Neural cell (in vitro differentiated cells): ENCODE results near the gene CCDC126. TPM values are rescaled to one million over a fixed set of nuclear protein-coding genes. Genes with fewer than 3 reads are reported as not detected.

Source experiments
- H2AFZ ChIP-seq: fragments of 200-600, 300-800 bp; sonication (generic), shearing (Covaris generic); 2 replicates; pipeline ENCODE4 v1.6.0; 2014; ENCODE audit warnings: low read depth, mild to moderate bottlenecking, antibody characterized with exemption, low read length, moderate library complexity
- H3F3A ChIP-seq: fragments of 200-600 bp; shearing (Covaris generic); 2 replicates; pipeline ENCODE4 v1.6.1; 2016; ENCODE audit warnings: mild to moderate bottlenecking, moderate library complexity, mixed read lengths, antibody characterized with exemption, low read length; ENCODE audit not compliant: insufficient read depth, poor library complexity, severe bottlenecking
- H3K27ac ChIP-seq: fragments of 200-600, 300-800 bp; sonication (generic), shearing (Covaris generic); 2 replicates; pipeline ENCODE4 v1.5.1; 2014; ENCODE audit warnings: mild to moderate bottlenecking, low read length, moderate library complexity
- H3K27me3 ChIP-seq: fragments of 300-800, 200-600 bp; sonication (generic), shearing (Covaris generic); 2 replicates; pipeline ENCODE4 v1.6.0; 2014; ENCODE audit warnings: mild to moderate bottlenecking, low read depth, low read length, moderate library complexity; ENCODE audit not compliant: insufficient read depth
- H3K36me3 ChIP-seq: fragments of 300-800, 200-600 bp; sonication (generic), shearing (Covaris generic); 2 replicates; pipeline ENCODE4 v1.5.1; 2014; ENCODE audit warnings: mild to moderate bottlenecking, antibody characterized with exemption, low read length, moderate library complexity; ENCODE audit not compliant: insufficient read depth
- H3K4me2 ChIP-seq: fragments of 300-800, 200-600 bp; sonication (generic), shearing (Covaris generic); 2 replicates; pipeline ENCODE4 v1.6.0; 2014; ENCODE audit warnings: mild to moderate bottlenecking, low read length
- H3K4me3 ChIP-seq: fragments of 300-800, 200-600 bp; sonication (generic), shearing (Covaris generic); 2 replicates; pipeline ENCODE4 v1.5.1; 2014; ENCODE audit warnings: mild to moderate bottlenecking, low read length, moderate library complexity
- H3K79me2 ChIP-seq: fragments of 200-600 bp; shearing (Covaris generic); replicated peaks from 2 replicates; pipeline ENCODE4 v1.6.0; 2014; ENCODE audit warnings: mild to moderate bottlenecking, low read length, moderate library complexity; ENCODE audit not compliant: insufficient read depth
- H3K9ac ChIP-seq: fragments of 300-800, 200-600 bp; sonication (generic), shearing (Covaris generic); 2 replicates; pipeline ENCODE4 v1.6.1; 2016; ENCODE audit warnings: mild to moderate bottlenecking, low read length, mixed read lengths
- H3K9me2 ChIP-seq: fragments of 200-600 bp; shearing (Covaris generic); 2 replicates; pipeline ENCODE4 v1.6.1; 2016; ENCODE audit warnings: mild to moderate bottlenecking, low read length, mixed read lengths; ENCODE audit not compliant: insufficient read depth
- H3K9me3 ChIP-seq: fragments of 200-600, 300-800 bp; sonication (generic), shearing (Covaris generic); 2 replicates; pipeline ENCODE4 v1.6.1; 2016; ENCODE audit warnings: mild to moderate bottlenecking, mixed run types, low read length, moderate library complexity, mixed read lengths
- H4K20me1 ChIP-seq: fragments of 200-600 bp; shearing (Covaris generic); 2 replicates; pipeline ENCODE4 v1.6.1; 2016; ENCODE audit warnings: mild to moderate bottlenecking, mixed run types; ENCODE audit not compliant: insufficient read depth
- CTCF ChIP-seq: fragments of 450-650 bp; IDR thresholded peaks from 2 replicates; pipeline ENCODE4 v1.5.1; 2014; ENCODE audit warnings: antibody characterized with exemption, mild to moderate bottlenecking, moderate library complexity; ENCODE audit not compliant: poor library complexity, severe bottlenecking
- EP300 ChIP-seq: fragments of 450-650 bp; conservative IDR thresholded peaks from 2 replicates; pipeline ENCODE4 v1.6.1; 2014; ENCODE audit warnings: antibody characterized with exemption, mild to moderate bottlenecking, moderate library complexity; ENCODE audit not compliant: poor library complexity, severe bottlenecking
- EZH2 ChIP-seq: fragments of 200-600, 300-800 bp; shearing (Covaris generic), sonication (generic); IDR thresholded peaks from 2 replicates; pipeline ENCODE4 v1.6.1; 2014; ENCODE audit warnings: antibody characterized with exemption, low read length, borderline replicate concordance, mild to moderate bottlenecking; ENCODE audit not compliant: insufficient read depth, poor library complexity, severe bottlenecking
- MXI1 ChIP-seq: fragments of 450-650 bp; conservative IDR thresholded peaks from 2 replicates; pipeline ENCODE4 v1.6.1; 2014; ENCODE audit warnings: antibody characterized with exemption, mild to moderate bottlenecking; ENCODE audit not compliant: poor library complexity, severe bottlenecking
- POLR2AphosphoS5 ChIP-seq: IDR thresholded peaks from 2 replicates; pipeline ENCODE4 v1.6.1; 2012
- RAD21 ChIP-seq: fragments of 450-650 bp; conservative IDR thresholded peaks from 2 replicates; pipeline ENCODE4 v1.6.1; 2014; ENCODE audit warnings: antibody characterized with exemption, mild to moderate bottlenecking, moderate library complexity
- SMC3 ChIP-seq: fragments of 450-650 bp; conservative IDR thresholded peaks from 2 replicates; pipeline ENCODE4 v1.6.1; 2014; ENCODE audit warnings: antibody characterized with exemption, mild to moderate bottlenecking, moderate library complexity; ENCODE audit not compliant: poor library complexity
- TAF1 ChIP-seq: IDR thresholded peaks from 2 replicates; pipeline ENCODE4 v1.6.1; 2012; ENCODE audit warnings: low read depth
- polyA plus RNA-seq: library from polyadenylated mRNA; depleted of rRNA; stranded (reverse); fragments of >200 nt; gene quantifications from 2 replicates; pipeline ENCODE4 v1.2.3, GENCODE V29; 2014
- TF ChIP-seq, protein P1 (sequence below): IDR thresholded peaks from 2 replicates; pipeline ENCODE4 v1.6.1; 2012; ENCODE audit warnings: borderline replicate concordance

The CCDC126 gene
- polyA plus RNA-seq, 1 donor from 2014 or later = 28.0 TPM

DNA sequence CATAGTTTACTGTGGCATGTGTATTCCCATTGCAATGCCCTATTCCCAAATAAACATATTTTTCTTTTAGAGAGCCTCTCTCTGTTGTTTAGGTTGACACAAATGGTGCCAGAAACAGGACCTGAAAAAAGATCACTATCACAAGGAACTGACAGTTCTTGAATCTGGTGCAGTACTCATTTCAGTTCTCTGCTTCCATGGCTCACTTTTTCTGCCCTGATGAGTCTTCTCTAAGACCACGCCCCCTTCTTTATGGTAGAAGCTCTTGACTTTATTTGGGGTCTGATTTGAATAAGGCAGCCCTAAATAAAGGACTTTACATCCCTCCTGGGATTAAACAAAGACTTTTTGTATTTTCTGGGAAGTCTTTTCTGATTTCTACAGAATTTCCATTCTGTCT is 3.5 kb upstream of the CCDC126 start:
- H3K4me3 ChIP-seq = no peak overlapping the region
- H3K9ac ChIP-seq = no peak overlapping the region
- H3K27ac ChIP-seq = no peak overlapping the region
- H4K20me1 ChIP-seq = no peaks in the 10 kb centered on the region
- H3K9me2 ChIP-seq = no peaks in the 10 kb centered on the region
- H3K27me3 ChIP-seq = no peaks in the 10 kb centered on the region
- H2AFZ ChIP-seq = no peak overlapping the region
- peaks cover 4% of the 10 kb centered on the region for H3K79me2 ChIP-seq
- no peak for TF ChIP-seq TAF1
- no peak for TF ChIP-seq RAD21
- no peak for TF ChIP-seq POLR2AphosphoS5
- TF ChIP-seq CTCF = no peak
- TF ChIP-seq SMC3 = no peak
- no peak for TF ChIP-seq MXI1
- TF ChIP-seq, protein P1, sequence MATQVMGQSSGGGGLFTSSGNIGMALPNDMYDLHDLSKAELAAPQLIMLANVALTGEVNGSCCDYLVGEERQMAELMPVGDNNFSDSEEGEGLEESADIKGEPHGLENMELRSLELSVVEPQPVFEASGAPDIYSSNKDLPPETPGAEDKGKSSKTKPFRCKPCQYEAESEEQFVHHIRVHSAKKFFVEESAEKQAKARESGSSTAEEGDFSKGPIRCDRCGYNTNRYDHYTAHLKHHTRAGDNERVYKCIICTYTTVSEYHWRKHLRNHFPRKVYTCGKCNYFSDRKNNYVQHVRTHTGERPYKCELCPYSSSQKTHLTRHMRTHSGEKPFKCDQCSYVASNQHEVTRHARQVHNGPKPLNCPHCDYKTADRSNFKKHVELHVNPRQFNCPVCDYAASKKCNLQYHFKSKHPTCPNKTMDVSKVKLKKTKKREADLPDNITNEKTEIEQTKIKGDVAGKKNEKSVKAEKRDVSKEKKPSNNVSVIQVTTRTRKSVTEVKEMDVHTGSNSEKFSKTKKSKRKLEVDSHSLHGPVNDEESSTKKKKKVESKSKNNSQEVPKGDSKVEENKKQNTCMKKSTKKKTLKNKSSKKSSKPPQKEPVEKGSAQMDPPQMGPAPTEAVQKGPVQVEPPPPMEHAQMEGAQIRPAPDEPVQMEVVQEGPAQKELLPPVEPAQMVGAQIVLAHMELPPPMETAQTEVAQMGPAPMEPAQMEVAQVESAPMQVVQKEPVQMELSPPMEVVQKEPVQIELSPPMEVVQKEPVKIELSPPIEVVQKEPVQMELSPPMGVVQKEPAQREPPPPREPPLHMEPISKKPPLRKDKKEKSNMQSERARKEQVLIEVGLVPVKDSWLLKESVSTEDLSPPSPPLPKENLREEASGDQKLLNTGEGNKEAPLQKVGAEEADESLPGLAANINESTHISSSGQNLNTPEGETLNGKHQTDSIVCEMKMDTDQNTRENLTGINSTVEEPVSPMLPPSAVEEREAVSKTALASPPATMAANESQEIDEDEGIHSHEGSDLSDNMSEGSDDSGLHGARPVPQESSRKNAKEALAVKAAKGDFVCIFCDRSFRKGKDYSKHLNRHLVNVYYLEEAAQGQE = no peak
- TF ChIP-seq EZH2 = no peak
- no peak for TF ChIP-seq EP300
- no peaks in the 10 kb centered on the region for H3K9me3 ChIP-seq
- no peaks in the 10 kb centered on the region for H3K36me3 ChIP-seq
- H3K4me2 ChIP-seq = no peak overlapping the region
- H3F3A ChIP-seq = no peaks in the 10 kb centered on the region

DNA sequence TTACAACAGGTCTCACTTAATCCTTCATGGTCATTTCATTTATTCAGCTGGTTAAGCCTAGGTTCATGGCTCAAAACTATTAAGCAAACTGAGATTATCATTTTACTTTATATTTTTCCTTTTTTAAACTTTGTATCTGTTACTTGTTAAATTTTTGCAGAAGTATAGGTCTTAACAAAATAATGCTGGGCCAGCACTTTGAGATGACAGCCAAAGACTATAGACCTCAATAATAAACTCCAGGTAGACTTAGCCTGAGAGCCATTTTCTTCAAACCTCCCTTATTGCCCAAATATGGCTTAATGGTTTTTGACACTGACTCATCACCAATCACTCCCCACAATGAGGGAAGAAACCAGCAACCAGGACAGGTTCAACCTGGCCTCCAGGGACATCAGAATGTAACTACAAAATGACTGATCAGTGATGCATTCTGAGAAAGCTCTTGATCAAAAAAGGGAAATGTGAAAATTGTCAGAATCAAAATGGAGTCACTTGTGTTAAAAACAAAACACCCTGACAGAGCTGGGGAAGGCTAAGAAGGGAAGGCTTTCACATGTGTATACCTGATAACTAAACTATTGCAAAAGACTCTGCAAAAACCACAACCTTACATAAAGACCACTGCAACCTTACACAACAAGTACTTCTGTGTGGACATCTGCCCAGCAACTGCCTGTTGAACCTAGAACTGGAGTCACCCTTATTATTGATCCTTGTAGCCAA is 2.1 kb upstream of the CCDC126 start:
- no peak for TF ChIP-seq RAD21
- no peak for TF ChIP-seq CTCF
- TF ChIP-seq, protein P1 = no peak
- TF ChIP-seq MXI1 = no peak
- no peak for TF ChIP-seq EZH2
- no peak for TF ChIP-seq POLR2AphosphoS5
- TF ChIP-seq SMC3 = no peak
- no peak for TF ChIP-seq TAF1
- TF ChIP-seq EP300 = no peak
- Histone ChIP-seq H3K4me3 (no peak overlapping the region), H3K9me2 (no peaks in the 10 kb centered on the region), H3K36me3 (no peaks in the 10 kb centered on the region), H3K9ac (no peak overlapping the region), H3K9me3 (no peaks in the 10 kb centered on the region), H2AFZ (no peak overlapping the region), H4K20me1 (no peaks in the 10 kb centered on the region), H3K27me3 (no peaks in the 10 kb centered on the region), H3K79me2 (peaks cover 15% of the 10 kb centered on the region), H3K27ac (no peak overlapping the region), H3F3A (no peaks in the 10 kb centered on the region), H3K4me2 (no peak overlapping the region)
